ENCODE measurements around the gene GABARAP.

The GABARAP gene

DNA sequence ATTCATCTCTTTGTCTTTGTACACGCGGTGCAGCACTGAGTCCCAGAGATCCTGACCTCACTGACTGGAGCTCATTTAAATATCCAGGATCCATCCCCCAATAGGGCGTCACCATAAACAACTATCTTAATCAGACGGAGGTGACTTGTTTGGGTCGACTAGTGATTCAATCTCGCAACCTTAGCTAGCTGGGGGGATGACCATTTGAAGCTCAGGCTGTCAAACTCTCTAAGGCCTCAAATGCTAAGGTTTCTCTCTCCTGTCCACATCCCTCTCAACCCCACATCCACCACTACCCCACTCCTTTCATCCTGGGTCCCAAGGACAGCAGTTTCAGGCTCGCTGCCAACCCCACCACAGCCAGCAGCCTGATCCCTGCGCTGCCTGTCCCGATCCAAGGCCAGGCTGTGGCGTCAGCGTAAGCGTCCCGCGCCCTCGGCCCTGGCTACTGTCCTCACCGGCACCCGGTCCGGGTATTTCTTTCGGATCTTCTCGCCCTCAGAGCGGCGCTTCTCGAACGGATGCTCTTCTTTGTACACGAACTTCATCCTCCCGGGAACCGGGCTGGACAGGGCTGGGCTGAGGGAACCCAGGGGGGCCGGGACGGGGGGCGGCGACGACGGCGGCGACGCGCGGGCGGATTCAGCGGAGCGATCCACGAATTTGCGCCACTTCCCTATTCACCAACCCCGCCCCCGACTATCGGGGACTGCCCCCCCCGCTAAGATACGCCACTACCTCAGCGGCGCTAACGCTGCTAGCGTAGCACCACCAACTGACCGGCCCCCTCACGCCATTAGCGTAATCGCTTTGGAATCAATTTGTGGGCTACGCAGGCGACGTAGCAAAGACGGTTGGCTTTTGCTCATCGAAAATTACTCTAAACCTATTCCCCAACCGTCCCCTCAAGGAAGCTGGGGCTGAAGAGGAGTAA is at the start of gene GABARAP:
TSS of gene GABARAP (minus strand) at position 667 of the 934 bp plus-strand sequence. CDS start at position 548, 119 bp downstream.
- peak; percentile 93 for DNase-seq (ENCODE audit: low read depth in 2 of 2)

GRCh38 chr17:7290685-7291084 is 48.4 kb upstream of the GABARAP start:
- DNase-seq (ENCODE audit: low read depth in 2 of 2), result no peak

DNA sequence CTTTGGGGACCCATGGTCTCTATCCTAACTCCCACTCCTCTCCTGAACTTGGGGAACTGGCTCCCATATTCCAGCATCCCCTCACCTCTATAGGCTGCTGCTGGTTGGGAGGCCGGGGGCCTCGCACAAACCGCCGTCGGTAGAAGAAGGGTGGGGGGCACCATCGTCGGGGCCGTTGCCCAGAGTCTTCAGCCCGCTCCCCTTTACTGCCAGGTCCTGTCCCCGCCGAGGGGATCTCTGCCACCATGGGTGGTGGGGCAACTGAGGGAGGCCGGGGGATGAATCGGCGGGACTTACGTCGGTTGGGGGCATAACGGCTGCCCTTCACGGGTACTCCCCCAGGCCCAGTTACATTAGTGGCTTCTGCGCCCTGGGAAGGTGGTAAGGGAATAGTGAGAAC is 47.9 kb upstream of the GABARAP start:
- DNase-seq (ENCODE audit: low read depth in 2 of 2), result no peak

DNA sequence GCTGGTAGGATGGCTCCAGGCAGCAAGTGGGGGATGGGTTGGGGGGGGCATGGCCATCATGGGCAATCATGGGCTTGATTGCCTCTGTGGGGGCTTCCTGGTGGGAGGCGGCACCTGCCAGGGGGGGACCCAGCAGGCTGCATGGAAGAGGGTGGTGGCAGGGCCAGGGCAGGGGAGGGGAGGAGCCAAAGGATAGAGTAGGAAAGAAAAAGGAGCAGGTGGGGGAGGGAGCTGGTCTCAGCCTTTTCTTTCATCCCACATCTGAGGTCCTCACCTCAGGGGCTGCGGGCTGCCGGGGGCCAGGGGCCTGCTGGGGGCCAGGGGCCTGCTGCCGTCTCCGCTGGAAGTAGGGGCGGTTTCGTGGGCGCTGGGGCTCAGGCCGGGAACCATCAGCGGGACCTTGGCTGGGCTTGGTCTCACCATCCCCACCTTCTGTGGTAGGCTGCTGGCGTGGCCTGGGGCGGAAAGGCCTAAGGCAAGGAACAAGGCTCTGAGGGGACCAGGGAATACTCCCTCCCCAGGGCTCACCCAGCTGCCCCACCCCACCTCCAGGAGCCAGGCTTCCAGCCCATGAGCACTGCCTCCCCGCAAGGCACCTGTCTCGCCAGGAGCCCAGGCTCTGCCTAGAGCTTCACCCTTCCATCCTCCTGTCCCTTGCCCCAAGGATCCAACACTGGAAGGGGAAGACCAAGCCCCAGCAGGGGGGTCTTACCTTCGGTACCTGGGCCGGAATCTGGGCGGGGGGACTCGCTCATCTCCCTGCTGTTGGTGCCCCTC is 47.2 kb upstream of the GABARAP start:
- DNase-seq (ENCODE audit: low read depth in 2 of 2), result no peak

DNA sequence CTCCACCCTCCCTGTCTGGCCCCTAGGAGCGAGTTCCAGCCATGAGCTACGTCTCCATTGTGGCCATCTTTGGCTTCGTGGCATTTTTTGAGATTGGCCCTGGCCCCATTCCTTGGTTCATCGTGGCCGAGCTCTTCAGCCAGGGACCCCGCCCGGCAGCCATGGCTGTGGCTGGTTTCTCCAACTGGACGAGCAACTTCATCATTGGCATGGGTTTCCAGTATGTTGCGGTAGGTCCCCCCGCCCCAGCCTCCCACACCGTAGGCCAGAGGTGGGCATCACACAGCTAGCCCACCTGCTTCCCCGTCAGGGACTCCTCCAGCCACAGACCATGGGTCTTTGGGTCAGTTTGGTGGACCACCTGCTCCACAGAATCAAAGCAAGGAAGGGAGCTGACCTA is 43.4 kb upstream of the GABARAP start:
- no peak for DNase-seq (ENCODE audit: low read depth in 2 of 2)

- DNase-seq (ENCODE audit: low read depth in 2 of 2), result no peak
Measured at GRCh38 chr17:7284911-7285310, 42.7 kb upstream of the GABARAP start.

DNA sequence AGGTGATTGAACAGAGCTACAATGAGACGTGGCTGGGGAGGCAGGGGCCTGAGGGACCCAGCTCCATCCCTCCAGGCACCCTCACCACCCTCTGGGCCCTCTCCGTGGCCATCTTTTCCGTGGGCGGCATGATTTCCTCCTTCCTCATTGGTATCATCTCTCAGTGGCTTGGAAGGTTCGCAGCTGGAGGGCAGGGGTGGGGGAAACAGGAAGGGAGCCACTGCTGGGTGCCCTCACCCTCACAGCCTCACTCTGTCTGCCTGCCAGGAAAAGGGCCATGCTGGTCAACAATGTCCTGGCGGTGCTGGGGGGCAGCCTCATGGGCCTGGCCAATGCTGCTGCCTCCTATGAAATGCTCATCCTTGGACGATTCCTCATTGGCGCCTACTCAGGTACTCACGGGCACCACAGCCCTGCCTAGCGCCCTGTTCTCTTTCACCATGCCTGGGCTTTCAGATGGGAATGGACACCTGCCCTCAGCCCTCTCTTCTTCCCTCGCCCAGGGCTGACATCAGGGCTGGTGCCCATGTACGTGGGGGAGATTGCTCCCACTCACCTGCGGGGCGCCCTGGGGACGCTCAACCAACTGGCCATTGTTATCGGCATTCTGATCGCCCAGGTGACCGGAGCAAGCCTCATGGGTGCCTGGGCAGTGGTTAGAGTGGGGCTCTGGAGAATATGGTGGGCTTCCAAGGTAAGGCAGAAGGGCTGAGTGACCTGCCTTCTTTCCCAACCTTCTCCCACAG is 41.4 kb upstream of the GABARAP start:
- no peak for DNase-seq (ENCODE audit: low read depth in 2 of 2)

- DNase-seq (ENCODE audit: low read depth in 2 of 2), result no peak
Measured at GRCh38 chr17:7282752-7283321, 40.6 kb upstream of the GABARAP start.

DNA sequence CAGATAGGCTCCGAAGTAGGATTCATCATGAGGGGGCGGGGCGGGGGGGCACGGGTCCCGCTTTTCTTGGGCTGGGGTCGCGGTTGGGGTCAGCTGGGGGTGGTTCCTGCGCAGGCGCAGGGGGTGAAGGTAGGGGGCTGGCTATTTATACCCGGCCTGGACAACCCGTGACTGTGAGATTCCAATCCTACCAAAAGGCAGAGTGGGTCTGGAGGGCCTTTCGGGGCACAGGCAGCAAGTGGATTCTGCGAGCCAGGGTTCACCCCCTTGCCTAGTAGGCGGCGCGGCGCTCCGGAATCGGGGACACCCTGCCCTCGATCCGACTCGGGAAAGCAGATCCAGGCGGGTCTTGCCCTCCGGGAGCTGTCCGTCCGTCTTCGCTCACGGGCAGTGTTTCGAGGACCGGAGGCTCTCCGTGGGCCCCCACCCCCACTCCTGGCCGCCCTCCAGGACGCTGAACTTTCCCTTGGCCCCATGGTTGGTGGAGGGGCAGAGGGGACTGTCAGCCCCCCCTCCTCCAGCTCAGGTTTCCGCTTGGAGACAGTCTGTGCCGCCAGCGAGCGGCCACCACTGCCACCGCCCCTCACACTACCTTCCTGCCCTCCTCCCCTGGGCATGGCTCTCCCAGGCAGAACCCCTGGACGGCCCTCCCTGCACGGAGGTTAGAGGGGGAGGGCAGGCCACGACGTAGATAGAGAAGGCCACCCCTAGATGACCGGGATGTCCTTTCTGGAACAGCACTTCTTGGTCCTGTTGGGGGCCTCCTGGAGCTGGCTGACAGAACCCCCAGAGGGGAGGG is 39.9 kb upstream of the GABARAP start:
- no peak for DNase-seq (ENCODE audit: low read depth in 2 of 2)

GRCh38 chr17:7281074-7281952 is 39.1 kb upstream of the GABARAP start, which contains the start of gene SLC2A4:
SLC2A4 (plus strand) TSS chr17:7281718; CDS start chr17:7281935, 217 bp downstream.
- peak; percentile 52 to 63 for DNase-seq (ENCODE audit: low read depth in 2 of 2)

GRCh38 chr17:7280519-7281073 is 38.3 kb upstream of the GABARAP start:
- peak; percentile 72 to 75 for DNase-seq (ENCODE audit: low read depth in 2 of 2)

- DNase-seq (ENCODE audit: low read depth in 2 of 2), result no peak
Measured at GRCh38 chr17:7279448-7279847, 37.2 kb upstream of the GABARAP start.

- no peak for DNase-seq (ENCODE audit: low read depth in 2 of 2)
Measured at GRCh38 chr17:7266784-7267183, 24.5 kb upstream of the GABARAP start.

DNA sequence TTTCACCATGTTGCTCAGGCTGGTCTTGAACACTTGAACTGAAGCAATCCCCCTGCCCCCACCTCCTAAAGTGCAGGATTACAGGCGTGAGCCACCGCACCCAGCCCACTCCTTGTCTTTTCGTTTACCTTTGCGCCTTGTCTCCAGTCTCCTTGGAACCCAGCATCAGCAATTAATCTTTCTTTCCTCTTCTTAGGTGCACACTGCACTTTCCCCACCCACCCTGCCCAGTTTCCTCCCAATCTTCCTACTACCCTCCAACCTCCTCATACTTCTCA is 21.5 kb upstream of the GABARAP start:
- no peak for DNase-seq (ENCODE audit: low read depth in 2 of 2)

GRCh38 chr17:7262935-7263800 is 20.9 kb upstream of the GABARAP start:
- no peak for DNase-seq (ENCODE audit: low read depth in 2 of 2)

DNA sequence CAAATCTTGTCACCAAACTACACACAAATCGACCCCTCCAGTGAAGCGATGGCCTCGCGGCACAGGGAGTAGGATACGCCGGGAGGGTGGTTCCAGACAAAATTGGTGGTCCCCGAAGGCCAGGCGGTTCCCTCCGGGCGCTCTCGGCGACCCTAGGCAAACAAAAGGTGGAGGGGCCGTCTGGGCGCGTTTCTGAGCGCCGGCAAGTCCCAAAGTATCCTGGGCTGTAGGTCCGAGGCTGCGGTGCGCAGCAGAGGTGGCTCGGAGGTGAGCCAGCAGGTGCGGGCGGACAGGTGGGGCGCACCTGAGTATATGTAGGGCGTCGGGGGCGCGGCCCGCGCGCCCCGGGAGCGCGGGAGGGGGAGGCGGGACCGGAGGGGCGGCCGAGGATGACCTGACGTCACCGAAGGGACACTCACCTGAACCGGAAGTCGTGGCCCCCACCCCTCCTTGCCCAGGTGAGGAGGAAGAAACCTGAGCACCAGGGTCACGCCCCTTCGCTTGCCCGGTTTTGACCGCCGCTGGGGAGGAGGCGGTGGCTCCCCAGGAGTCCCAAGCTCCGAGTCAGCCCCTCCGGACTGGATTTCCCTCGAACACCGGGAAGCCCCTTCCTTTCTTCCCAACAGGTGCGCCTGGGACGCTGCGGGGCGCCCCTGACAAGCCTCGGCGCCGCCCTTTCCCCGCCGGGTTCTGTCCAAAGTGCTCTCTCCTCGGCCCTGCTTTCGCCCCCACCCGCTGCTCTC is 20.1 kb upstream of the GABARAP start, which contains the start of gene CLDN7:
TSS of gene CLDN7 (minus strand) at position 287 of the 743 bp plus-strand sequence. CDS start 435 bp downstream, outside the sequence.
- DNase-seq (ENCODE audit: low read depth in 2 of 2), result no peak

DNA sequence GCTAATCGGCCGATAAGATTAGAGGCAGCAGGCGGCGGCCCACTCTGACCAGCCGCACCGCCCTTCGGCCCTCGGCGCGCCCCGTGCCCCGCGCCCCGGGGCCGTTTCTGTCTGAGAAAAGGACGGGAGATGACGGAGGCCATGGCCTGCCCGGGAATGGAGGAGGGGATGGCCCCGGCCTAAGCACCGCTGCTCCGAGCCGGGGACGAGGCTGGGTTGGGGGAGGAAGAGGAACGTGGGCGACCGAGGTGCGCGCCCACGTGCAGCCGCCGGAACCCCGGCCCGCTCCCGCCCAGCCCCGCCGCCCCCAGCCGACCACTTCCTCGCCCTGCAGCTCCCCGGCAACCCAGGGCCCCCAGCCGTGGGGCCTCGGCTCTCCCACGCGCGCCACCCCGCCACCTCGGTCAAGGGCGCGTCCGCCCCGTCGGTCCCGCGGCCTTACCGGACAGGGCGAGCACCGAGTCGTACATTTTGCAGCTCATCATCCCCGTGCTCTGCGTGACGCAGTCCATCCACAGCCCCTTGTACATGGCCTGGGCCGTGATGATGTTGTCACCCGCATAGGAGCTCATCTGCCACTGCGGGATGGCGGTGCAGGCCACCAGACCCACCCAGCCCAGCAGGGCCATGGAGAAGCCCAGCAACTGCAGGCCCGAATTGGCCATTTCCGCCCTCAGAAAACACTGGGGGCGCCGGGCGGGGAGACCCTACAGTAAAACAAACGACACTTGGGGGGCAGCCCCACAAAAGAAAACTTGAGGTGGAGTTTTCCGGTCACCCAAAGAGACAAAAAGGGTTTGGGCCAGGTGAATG is 19.3 kb upstream of the GABARAP start:
- no peak for DNase-seq (ENCODE audit: low read depth in 2 of 2)
